ENCODE data around the gene KAT2A.

- TF ChIP-seq CTCF (IDR thresholded peaks at IDR 0.05): no peak
- TF ChIP-seq EZH2 (IDR thresholded peaks at IDR 0.05): no peak
Observed at GRCh38 chr17:42071810-42072209, 49.4 kb downstream of the KAT2A start.

Measured in neural progenitor cell (in vitro differentiated cells).